K562 (cell line): ENCODE results near the gene MEAK7. TPM values are rescaled to one million over a fixed set of nuclear protein-coding genes. Genes with fewer than 3 reads are reported as not detected.
A peak's percentile ranks its signal among the peaks of the same experiment; 100 is the strongest.

ENCODE experiments used
- ATAC-seq: fragments of 200-7000 bp; cut with Tn5 transposase; 3 replicates; pipeline ENCODE4 v1.9.1; 2020; ENCODE audit warnings: moderate library complexity
- BruUV-seq: library from RNA; stranded (reverse); fragments of 400-500 nt; replicated peaks from 2 replicates; lab custom pipeline; 2021; lab: Mats Ljungman, UMichigan
- CTCF ChIA-PET: fragments of 300-600 bp; formaldehyde crosslinking; extraction: SDS; loops from one replicate; lab custom pipeline; 2021; ENCODE audit warnings: low intra/inter-chr PET ratio; lab: Yijun Ruan, JAX
- POLR2A ChIA-PET: fragments of 300-600, 350-650 bp; sonication (Branson Sonifier 250); formaldehyde crosslinking; extraction: SDS; loops from one replicate; lab custom pipeline; 2021; ENCODE audit warnings: antibody characterized with exemption, inconsistent platforms; lab: Yijun Ruan, JAX
- DNase-seq, 4 experiments: peaks; one replicate each; pipeline versions ENCODE4 v3.0.0 to v3.0.0-alpha.2; 2011 to 2018; ENCODE audit warnings: low spot score in 3 of 4, mixed read lengths in 3 of 4; ENCODE audit errors: extremely low read depth in 1 of 4
- FAIRE-seq: peaks from 2 replicates; lab custom pipeline; 2011; peaks lifted over from hg19 to GRCh38; lab: Jason Lieb, UNC
- H2AFZ ChIP-seq: 2 replicates; pipeline ENCODE4 v1.6.0; 2011; ENCODE audit warnings: low read depth, low read length, control low read depth, inconsistent platforms
- H3K27ac ChIP-seq: fragments of 200-600 bp; 3 replicates; pipeline ENCODE4 v1.8.0; 2011; ENCODE audit warnings: low read depth, mild to moderate bottlenecking, control low read depth, inconsistent platforms, low read length, moderate library complexity, mixed read lengths; ENCODE audit errors: extremely low read depth
- H3K27me3 ChIP-seq, 2 experiments: fragments of 300-600 bp in 1 of 2; 2 replicates in 1 of 2; 3 replicates in 1 of 2; pipeline versions ENCODE4 v1.6.0 to v1.8.0; 2011; ENCODE audit warnings: inconsistent platforms in 2 of 2, low read length in 2 of 2, mild to moderate bottlenecking in 1 of 2, mixed read lengths in 1 of 2, moderate library complexity in 1 of 2; ENCODE audit not compliant: control insufficient read depth in 2 of 2, insufficient read depth in 2 of 2
- H3K36me3 ChIP-seq: fragments of 300-600 bp; 3 replicates; pipeline ENCODE4 v1.8.0; 2011; ENCODE audit warnings: mild to moderate bottlenecking, low read length, inconsistent platforms; ENCODE audit not compliant: control insufficient read depth, insufficient read depth
- H3K4me1 ChIP-seq, 2 experiments: fragments of 200-600 bp in 1 of 2; replicated peaks in 1 of 2; 2 replicates in 1 of 2; 3 replicates in 1 of 2; pipeline versions ENCODE4 v1.5.1 to v1.8.0; 2011; ENCODE audit warnings: inconsistent platforms in 2 of 2, low read length in 2 of 2, mild to moderate bottlenecking in 1 of 2, mixed read lengths in 1 of 2, moderate library complexity in 1 of 2; ENCODE audit not compliant: control insufficient read depth in 2 of 2, insufficient read depth in 2 of 2
- H3K4me2 ChIP-seq: 2 replicates; pipeline ENCODE4 v1.6.1; 2011; ENCODE audit warnings: low read length, control low read depth, inconsistent platforms, mixed read lengths; ENCODE audit not compliant: insufficient read depth
- H3K4me3 ChIP-seq: fragments of 200-600 bp; sonication (generic), shearing (Covaris generic); 2 replicates; pipeline ENCODE4 v1.5.1; 2016; ENCODE audit warnings: control low read depth, inconsistent platforms
- H3K79me2 ChIP-seq: fragments of 200-600 bp; 3 replicates; pipeline ENCODE4 v1.8.0; 2011; ENCODE audit warnings: low read length, inconsistent platforms; ENCODE audit not compliant: control insufficient read depth, insufficient read depth
- H3K9ac ChIP-seq, 2 experiments: 2 replicates each; pipeline versions ENCODE4 v1.6.0 to v1.6.1; 2011; ENCODE audit warnings: low read depth in 2 of 2, low read length in 2 of 2, control low read depth in 1 of 2, inconsistent platforms in 1 of 2, mild to moderate bottlenecking in 1 of 2, mixed read lengths in 1 of 2; ENCODE audit not compliant: insufficient read depth in 1 of 2
- H3K9me1 ChIP-seq: one replicate; pipeline ENCODE4 v1.6.0; 2011; ENCODE audit warnings: inconsistent platforms, mild to moderate bottlenecking, low read length, moderate library complexity; ENCODE audit not compliant: control insufficient read depth, insufficient read depth
- H3K9me3 ChIP-seq: replicated peaks from 2 replicates; pipeline ENCODE4 v1.5.1; 2011; ENCODE audit warnings: low read depth, low read length, inconsistent platforms; ENCODE audit not compliant: control insufficient read depth, insufficient read depth
- H4K20me1 ChIP-seq: replicated peaks from 2 replicates; pipeline ENCODE4 v1.6.1; 2011; ENCODE audit warnings: low read length, inconsistent platforms, mixed read lengths; ENCODE audit not compliant: control insufficient read depth, insufficient read depth
- CBFA2T3 ChIP-seq: fragments of 450-650 bp; IDR thresholded peaks from 2 replicates; pipeline ENCODE4 v1.6.1; 2017
- CEBPZ ChIP-seq: fragments of 150-350 bp; IDR thresholded peaks from 2 replicates; pipeline ENCODE4 v1.6.1; 2014; ENCODE audit warnings: low read depth, mild to moderate bottlenecking, low read length, borderline replicate concordance
- CTBP1 ChIP-seq: fragments of 450-650 bp; IDR thresholded peaks from 2 replicates; pipeline ENCODE4 v1.6.1; 2016; ENCODE audit warnings: borderline replicate concordance
- FOSL1 ChIP-seq: fragments of 200-800 bp; sonication (Bioruptor generic); conservative IDR thresholded peaks from 2 replicates; pipeline ENCODE4 v1.6.1; 2016; ENCODE audit warnings: missing genetic modification characterization, missing compliant biosample characterization
- RCOR1 ChIP-seq, 2 experiments: IDR thresholded peaks; 2 replicates each; pipeline ENCODE4 v1.6.1; 2012; ENCODE audit warnings: low read depth in 2 of 2, low read length in 2 of 2, borderline replicate concordance in 1 of 2, improper control_type of control experiment in 1 of 2
- TCF7 ChIP-seq: sonication (generic); IDR thresholded peaks from 2 replicates; pipeline ENCODE4 v1.6.1; 2016; ENCODE audit warnings: antibody characterized with exemption, borderline replicate concordance
- WGBS: fragments of 100-300 bp; shearing (Covaris generic); methylation state at CpG from one replicate; pipeline ENCODE4 v1.1.6; 2016; ENCODE audit warnings: low coverage, mixed read lengths; ENCODE audit not compliant: insufficient coverage; ENCODE audit errors: missing lambda C conversion rate; 5-methylcytosine and 5-hydroxymethylcytosine counted together
- in situ Hi-C: fragments of 300-500 bp; cut with MboI; formaldehyde crosslinking; loops from 4 replicates; pipeline ENCODE4 v1.15.0; 2018; ENCODE audit warnings: inconsistent platforms, mixed read lengths
- intact Hi-C: fragments of 100-400 bp; cut with micrococcal nuclease; formaldehyde crosslinking; loops from 2 replicates; pipeline ENCODE4 v1.14.2; 2022
- polyA plus RNA-seq, 8 experiments: library from polyadenylated mRNA; depleted of rRNA in 4 of 8; stranded (reverse) in 5 of 8; unstranded in 3 of 8; fragments of >200 nt; fragmentation: Nextera tagmentation in 2 of 8; fragmentation: Illumina TruSeq in 1 of 8; extraction: Ambion mirVana in 2 of 8; extraction: Trizol in 1 of 8; gene quantifications; 2 replicates each; pipeline versions ENCODE4 v1.2.1 to v1.2.3, GENCODE V29; 2011 to 2014; ENCODE audit warnings: inconsistent platforms in 1 of 8, missing spikeins in 1 of 8
- total RNA-seq, 7 experiments: library from RNA; depleted of rRNA in 6 of 7; stranded (reverse); fragments of >200 nt in 6 of 7; fragmentation: Illumina TruSeq in 2 of 7; extraction: Trizol in 2 of 7; gene quantifications; 2 replicates each; pipeline versions ENCODE4 v1.2.1 to v1.2.3, GENCODE V29; 2011 to 2021; ENCODE audit warnings: low replicate concordance in 1 of 7

The MEAK7 gene
- total and polyA plus RNA-seq, 9 of the 15 experiments (the other 6 are each of a cell fraction or from before 2014, with no cell fraction given) = 1.4 to 14.5 (median 6.3) TPM

- no peak overlapping the region for H3K27ac ChIP-seq
- no peaks in the 10 kb centered on the region for H3K79me2 ChIP-seq
- H3K9me3 ChIP-seq = peaks cover 3% of the 10 kb centered on the region
- H4K20me1 ChIP-seq = no peaks in the 10 kb centered on the region
- intact Hi-C loops = no loop called here
- POLR2A ChIA-PET = interaction anchor here (0.6 to 1.5 kb wide), 4 partner anchors 8 to 224 kb away, joined by 4 to 8 read pairs (median 4); no protein-coding TSS in a partner anchor
- CTCF ChIA-PET = no interaction called here
- no peak overlapping the region for H3K9ac ChIP-seq
- no TSS peak for BruUV-seq
- H3K27me3 ChIP-seq = no peaks in the 10 kb centered on the region
- ATAC-seq (no peak), FAIRE-seq (peak; percentile 23), DNase-seq (no peak)
- in situ Hi-C loops = no loop called here
- H3K4me3 ChIP-seq = no peak overlapping the region
- H3K4me1 ChIP-seq = peaks cover 4 to 6% of the 10 kb centered on the region in 2 experiments; a peak in 3 of 5 replicates
- H3K4me2 ChIP-seq = no peak overlapping the region; the same call in 1 of the 2 replicates
- H2AFZ ChIP-seq = no peak overlapping the region
- H3K36me3 ChIP-seq = peaks cover 10% of the 10 kb centered on the region
- TF ChIP-seq CTBP1 (0 out of 2 replicates have a peak, but pooled peaks have one; percentile 26), CEBPZ (no peak), TCF7 (peak; percentile 55; the same call in 1 of the 2 replicates), CBFA2T3 (peak; percentile 23; the same call in 1 of the 2 replicates), FOSL1 (peak; percentile 79), RCOR1 (IDR thresholded peaks at IDR 0.05; ENCODE audit: borderline replicate concordance in 1 of 2, low read depth in 2 of 2, low read length in 2 of 2) (0 out of 4 replicates have a peak, but pooled peaks of 1 of the 2 experiments have one; percentile 13)
- TF ChIP-seq, all 486 proteins: peak for 5
- WGBS = 22% methylated on average over 18 of the region's 18 CpGs
- no peaks in the 10 kb centered on the region for H3K9me1 ChIP-seq
Measured at GRCh38 chr16:84497418-84498222, 6.8 kb downstream of the MEAK7 start.
